SK-N-SH (cell line): ENCODE data around the gene BMP7. TPM values are rescaled to one million over a fixed set of nuclear protein-coding genes. Genes with fewer than 3 reads are reported as not detected.

Experiments used
- CTCF ChIA-PET: fragments of 300-600, 350-600 bp; formaldehyde crosslinking; extraction: SDS; loops from one replicate; lab custom pipeline; 2021; lab: Yijun Ruan, JAX
- POLR2A ChIA-PET: fragments of 350-600 bp; sonication (Branson Sonifier 250); formaldehyde crosslinking; extraction: SDS; loops from one replicate; lab custom pipeline; 2020; ENCODE audit warnings: antibody characterized with exemption, inconsistent platforms; lab: Yijun Ruan, JAX
- DNase-seq: peaks from one replicate; pipeline ENCODE4 v3.0.0; 2012
- H2AFZ ChIP-seq: fragments of 200-600 bp; sonication (generic); 2 replicates; pipeline ENCODE4 v1.8.1; 2016; ENCODE audit warnings: antibody characterized with exemption, mild to moderate bottlenecking, low read depth
- H3F3A ChIP-seq: fragments of 200-600 bp; sonication (generic); replicated peaks from 2 replicates; pipeline ENCODE3; 2016; ENCODE audit warnings: antibody characterized with exemption, mild to moderate bottlenecking; ENCODE audit not compliant: insufficient read depth
- H3K27ac ChIP-seq, 2 experiments: fragments of 200-500 bp in 1 of 2; fragments of 200-600 bp in 1 of 2; sonication (Bioruptor generic) in 1 of 2; sonication (generic), shearing (Covaris generic) in 1 of 2; 2 replicates each; pipeline versions ENCODE4 v1.5.1 to v1.6.1; 2014 to 2016; ENCODE audit warnings: low read depth in 2 of 2, inconsistent platforms in 1 of 2, low read length in 1 of 2, mild to moderate bottlenecking in 1 of 2, mixed read lengths in 1 of 2
- H3K27me3 ChIP-seq: fragments of 200-600 bp; sonication (generic), shearing (Covaris generic); 2 replicates; pipeline ENCODE4 v1.6.1; 2016; ENCODE audit warnings: mixed run types; ENCODE audit not compliant: insufficient read depth
- H3K36me3 ChIP-seq, 2 experiments: fragments of 200-500 bp in 1 of 2; fragments of 200-600 bp in 1 of 2; sonication (Bioruptor generic) in 1 of 2; sonication (generic) in 1 of 2; replicated peaks in 1 of 2; 2 replicates each; pipeline versions ENCODE3 to v1.5.1; 2014 to 2016; ENCODE audit warnings: low read length in 1 of 2, mild to moderate bottlenecking in 1 of 2; ENCODE audit not compliant: insufficient read depth in 2 of 2, control insufficient read depth in 1 of 2
- H3K4me1 ChIP-seq, 2 experiments: fragments of 200-500 bp in 1 of 2; fragments of 200-600 bp in 1 of 2; sonication (Bioruptor generic) in 1 of 2; sonication (generic), shearing (Covaris generic) in 1 of 2; 2 replicates each; pipeline versions ENCODE4 v1.5.1 to v1.6.1; 2014 to 2016; ENCODE audit warnings: low read depth in 1 of 2, low read length in 1 of 2, mixed run types in 1 of 2; ENCODE audit not compliant: insufficient read depth in 2 of 2, control insufficient read depth in 1 of 2
- H3K4me2 ChIP-seq: fragments of 200-600 bp; sonication (generic), shearing (Covaris generic); 2 replicates; pipeline ENCODE4 v1.6.1; 2017; ENCODE audit warnings: mixed run types
- H3K4me3 ChIP-seq, 2 experiments: fragments of 200-500 bp in 1 of 2; fragments of 200-600 bp in 1 of 2; sonication (Bioruptor generic) in 1 of 2; sonication (generic), shearing (Covaris generic) in 1 of 2; 2 replicates each; pipeline versions ENCODE4 v1.5.1 to v1.8.1; 2014 to 2016; ENCODE audit warnings: low read depth in 2 of 2, inconsistent platforms in 1 of 2, low read length in 1 of 2, mild to moderate bottlenecking in 1 of 2, mixed read lengths in 1 of 2, moderate library complexity in 1 of 2
- H3K79me2 ChIP-seq: fragments of 200-600 bp; sonication (generic); 2 replicates; pipeline ENCODE4 v1.8.1; 2017; ENCODE audit warnings: mild to moderate bottlenecking; ENCODE audit not compliant: insufficient read depth
- H3K9ac ChIP-seq: fragments of 200-600 bp; sonication (generic); 2 replicates; pipeline ENCODE4 v1.6.1; 2017; ENCODE audit warnings: mixed run types
- H3K9me2 ChIP-seq: fragments of 200-600 bp; sonication (generic); 2 replicates; pipeline ENCODE4 v1.6.1; 2017; ENCODE audit warnings: mixed run types
- H3K9me3 ChIP-seq: fragments of 200-600 bp; sonication (generic); 2 replicates; pipeline ENCODE4 v1.6.1; 2017; ENCODE audit warnings: mixed run types, mild to moderate bottlenecking, moderate library complexity
- H4K20me1 ChIP-seq: fragments of 200-600 bp; sonication (generic); 2 replicates; pipeline ENCODE4 v1.6.1; 2017; ENCODE audit warnings: mild to moderate bottlenecking, mixed run types; ENCODE audit not compliant: insufficient read depth
- EP300 ChIP-seq, 2 experiments: IDR thresholded peaks; 2 replicates each; pipeline versions ENCODE4 v1.4.0 to v1.6.1; 2012; ENCODE audit warnings: borderline replicate concordance in 1 of 2, low read depth in 1 of 2, low read length in 1 of 2
- EZH2phosphoT487 ChIP-seq: fragments of 200-600 bp; sonication (generic); IDR thresholded peaks from 2 replicates; pipeline ENCODE4 v1.6.1; 2017; ENCODE audit warnings: low read depth, mixed run types, mild to moderate bottlenecking, antibody characterized with exemption, moderate library complexity, borderline replicate concordance
- FOXJ3 ChIP-seq: sonication (generic); formaldehyde crosslinking; IDR thresholded peaks from 2 replicates; pipeline ENCODE4 v1.5.1; 2020; ENCODE audit warnings: mild to moderate bottlenecking, missing genetic modification reagents
- IRF3 ChIP-seq: fragments of 150-350 bp; IDR thresholded peaks from 2 replicates; pipeline ENCODE4 v1.6.1; 2016; ENCODE audit warnings: mild to moderate bottlenecking, low read depth, low read length
- JUND ChIP-seq: IDR thresholded peaks from 2 replicates; pipeline ENCODE4 v1.4.0; 2012
- MXI1 ChIP-seq: IDR thresholded peaks from 2 replicates; pipeline ENCODE4 v1.6.1; 2012; ENCODE audit warnings: mild to moderate bottlenecking, low read depth, low read length, improper control_type of control experiment
- NFIC ChIP-seq: IDR thresholded peaks from 2 replicates; pipeline ENCODE4 v1.4.0; 2012; ENCODE audit warnings: borderline replicate concordance
- NRF1 ChIP-seq: IDR thresholded peaks from 2 replicates; pipeline ENCODE4 v1.6.1; 2012; ENCODE audit warnings: low read depth, mild to moderate bottlenecking, low read length
- PBX3 ChIP-seq: IDR thresholded peaks from 2 replicates; pipeline ENCODE4; 2012
- SIN3A ChIP-seq: IDR thresholded peaks from 2 replicates; pipeline ENCODE4 v1.6.1; 2012; ENCODE audit warnings: low read depth, mild to moderate bottlenecking, low read length, moderate library complexity, borderline replicate concordance
- SMC3 ChIP-seq: IDR thresholded peaks from 2 replicates; pipeline ENCODE4 v1.6.1; 2012; ENCODE audit warnings: low read depth, low read length, improper control_type of control experiment
- USF1 ChIP-seq: IDR thresholded peaks from 2 replicates; pipeline ENCODE4 v1.4.0; 2012; ENCODE audit warnings: low read depth, borderline replicate concordance
- ZBTB33 ChIP-seq: IDR thresholded peaks from 2 replicates; pipeline ENCODE4 v1.4.0; 2012; ENCODE audit warnings: low read depth, borderline replicate concordance
- WGBS: methylation state at CpG from one replicate; pipeline ENCODE4 v1.1.6; 2017; ENCODE audit warnings: low lambda C conversion rate; 5-methylcytosine and 5-hydroxymethylcytosine counted together
- polyA plus RNA-seq, 3 experiments: library from polyadenylated mRNA; depleted of rRNA; stranded (reverse); fragments of >200 nt; gene quantifications; 2 replicates each; pipeline ENCODE4 v1.2.3, GENCODE V29; 2012

BMP7 gene
- polyA plus RNA-seq, 1 of the 3 experiments (the other 2 are of a cell fraction) = not detected

- Histone ChIP-seq H3K4me2 (no peak overlapping the region), H3F3A (no peaks in the 10 kb centered on the region), H3K27me3 (no peaks in the 10 kb centered on the region), H3K4me3 (no peak overlapping the region), H2AFZ (no peak overlapping the region), H3K9me2 (no peaks in the 10 kb centered on the region)
- POLR2A ChIA-PET = no interaction called here
- 53% methylated on average over 11 of the region's 11 CpGs for WGBS
- TF ChIP-seq IRF3 (no peak), SMC3 (no peak), FOXJ3 (CRISPR knock-in tag) (no peak), NRF1 (no peak), USF1 (no peak)
- TF ChIP-seq, all 33 proteins: peak for 0
- Histone ChIP-seq H3K36me3 (no peaks in the 10 kb centered on the region), H3K4me1 (peaks cover 0 to 6% of the 10 kb centered on the region in 2 experiments; a peak in 1 of 4 replicates), H3K9me3 (no peaks in the 10 kb centered on the region), H3K27ac (no peak overlapping the region), H3K79me2 (no peaks in the 10 kb centered on the region), H3K9ac (no peak overlapping the region), H4K20me1 (no peaks in the 10 kb centered on the region)
- CTCF ChIA-PET = no interaction called here
- DNase-seq = no peak
These were observed 44.5 kb upstream of the BMP7 start for GRCh38 chr20:57310821-57311514.

- Histone ChIP-seq H2AFZ (no peak overlapping the region), H3K4me1 (peaks cover 0 to 6% of the 10 kb centered on the region in 2 experiments; a peak in 1 of 4 replicates), H3K4me3 (no peak overlapping the region), H3K9me3 (no peaks in the 10 kb centered on the region), H3K79me2 (no peaks in the 10 kb centered on the region), H3K36me3 (no peaks in the 10 kb centered on the region), H4K20me1 (no peaks in the 10 kb centered on the region), H3K9ac (no peak overlapping the region), H3K4me2 (no peak overlapping the region), H3K27me3 (no peaks in the 10 kb centered on the region), H3K27ac (no peak overlapping the region), H3F3A (no peaks in the 10 kb centered on the region), H3K9me2 (no peaks in the 10 kb centered on the region)
- no peak for DNase-seq
- POLR2A ChIA-PET = no interaction called here
- CTCF ChIA-PET = interaction anchor here (1.6 to 2.1 kb wide), 3 partner anchors 16 to 36 kb away, joined by 4 to 8 read pairs (median 4); no protein-coding TSS in a partner anchor
- WGBS = 49% methylated on average over 7 of the region's 9 CpGs
- no peak for TF ChIP-seq SIN3A
- TF ChIP-seq JUND = no peak
- no peak for TF ChIP-seq PBX3
- no peak for TF ChIP-seq MXI1
- no peak for TF ChIP-seq EZH2phosphoT487
- no peak for TF ChIP-seq EP300 (IDR thresholded peaks at IDR 0.05; ENCODE audit: borderline replicate concordance in 1 of 2, low read depth in 1 of 2, low read length in 1 of 2)
- TF ChIP-seq NFIC = no peak
- TF ChIP-seq ZBTB33 = no peak
These were observed 43.2 kb upstream of the BMP7 start for GRCh38 chr20:57309544-57310115.
